AG09309 (cell line): ENCODE measurements around the gene BCDIN3D.
"Not testable (repeated sequence)": the region's sequence is repeated elsewhere in the genome, so short reads cannot be mapped to it uniquely, and the experiment has no call there.

Experiments
- DNase-seq: peaks from one replicate; pipeline ENCODE4 v3.0.0-alpha.2; 2010; ENCODE audit warnings: low read depth
- H3K4me3 ChIP-seq: 2 replicates; pipeline ENCODE4 v1.5.1; 2011; ENCODE audit warnings: mild to moderate bottlenecking, low read depth, low read length, moderate library complexity; ENCODE audit not compliant: control insufficient read depth
- TF ChIP-seq, protein P1 (sequence below): IDR thresholded peaks from 2 replicates; pipeline ENCODE4 v1.5.1; 2011; ENCODE audit warnings: mild to moderate bottlenecking, low read depth, low read length, inconsistent platforms; ENCODE audit not compliant: insufficient read depth, control insufficient read depth; ENCODE audit errors: missing control alignments

BCDIN3D gene

DNA sequence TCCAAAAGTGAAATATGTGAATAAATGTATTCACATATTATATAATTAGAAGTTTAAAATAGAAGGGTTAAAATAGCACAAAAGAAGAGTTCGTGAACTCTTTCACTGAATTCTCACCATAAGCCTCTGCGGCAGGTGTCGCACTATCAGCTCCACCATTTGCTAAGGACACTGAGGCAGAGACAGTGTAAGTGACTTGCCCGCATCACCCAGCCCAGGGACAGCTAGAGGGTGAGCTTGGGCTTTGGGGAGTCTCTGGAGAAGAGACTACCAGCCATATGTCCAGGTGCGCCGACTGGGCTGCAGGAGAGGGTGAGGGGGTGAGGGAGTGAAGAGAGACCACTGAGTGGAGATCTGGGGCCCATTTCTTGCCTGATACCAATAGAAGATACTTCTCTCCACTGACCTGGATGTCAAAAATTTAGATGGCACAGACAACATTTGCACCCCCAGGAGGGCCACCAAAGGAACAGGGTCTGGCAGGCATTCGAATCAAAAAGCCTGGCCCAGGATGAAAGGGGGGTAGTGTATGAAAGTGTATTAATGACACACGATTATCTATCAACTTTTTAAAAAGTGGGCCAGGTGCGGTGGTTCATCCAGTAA is 32.3 kb upstream of the BCDIN3D start:
- DNase-seq = no peak

DNA sequence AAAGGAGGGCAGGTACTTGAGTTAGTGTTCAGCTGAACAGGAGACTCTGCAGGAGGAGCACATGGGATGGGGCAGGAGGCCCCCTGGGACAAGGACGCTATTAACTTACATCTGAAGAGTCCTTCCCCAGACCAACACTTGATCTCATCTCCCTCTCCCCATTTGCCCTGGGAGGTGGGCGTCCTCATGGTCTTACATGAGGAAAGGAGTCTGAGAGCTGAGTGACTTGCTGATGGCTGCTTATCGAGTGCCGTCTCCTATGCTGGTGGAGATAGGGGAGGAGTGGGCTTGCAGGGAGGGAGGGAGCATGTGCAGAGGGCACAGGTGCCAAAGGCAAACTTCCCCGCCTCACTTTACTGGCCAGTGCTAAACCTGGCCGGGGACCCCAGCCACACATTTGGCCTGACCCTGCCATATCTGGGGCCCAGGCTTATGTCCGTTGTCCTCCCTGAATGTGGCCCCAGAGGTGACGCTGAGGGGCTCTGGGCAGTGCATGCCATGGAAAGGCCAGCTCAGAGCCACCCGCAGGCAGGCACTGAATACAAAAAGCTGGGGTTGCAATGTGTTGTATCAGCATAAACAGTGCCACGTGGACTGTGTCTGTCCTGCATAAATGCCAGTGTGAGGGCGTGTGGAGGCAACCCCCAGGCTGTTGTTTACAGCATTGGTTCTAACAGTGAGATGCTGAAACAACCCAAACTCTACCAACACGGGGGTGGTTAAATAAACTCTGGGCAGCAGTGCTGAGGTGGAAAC is 31.4 kb upstream of the BCDIN3D start:
- DNase-seq = no peak
- no peak overlapping the region for H3K4me3 ChIP-seq

More for the DNA sequence above, 32.3 kb upstream of the BCDIN3D start:
- TF ChIP-seq, protein P1, sequence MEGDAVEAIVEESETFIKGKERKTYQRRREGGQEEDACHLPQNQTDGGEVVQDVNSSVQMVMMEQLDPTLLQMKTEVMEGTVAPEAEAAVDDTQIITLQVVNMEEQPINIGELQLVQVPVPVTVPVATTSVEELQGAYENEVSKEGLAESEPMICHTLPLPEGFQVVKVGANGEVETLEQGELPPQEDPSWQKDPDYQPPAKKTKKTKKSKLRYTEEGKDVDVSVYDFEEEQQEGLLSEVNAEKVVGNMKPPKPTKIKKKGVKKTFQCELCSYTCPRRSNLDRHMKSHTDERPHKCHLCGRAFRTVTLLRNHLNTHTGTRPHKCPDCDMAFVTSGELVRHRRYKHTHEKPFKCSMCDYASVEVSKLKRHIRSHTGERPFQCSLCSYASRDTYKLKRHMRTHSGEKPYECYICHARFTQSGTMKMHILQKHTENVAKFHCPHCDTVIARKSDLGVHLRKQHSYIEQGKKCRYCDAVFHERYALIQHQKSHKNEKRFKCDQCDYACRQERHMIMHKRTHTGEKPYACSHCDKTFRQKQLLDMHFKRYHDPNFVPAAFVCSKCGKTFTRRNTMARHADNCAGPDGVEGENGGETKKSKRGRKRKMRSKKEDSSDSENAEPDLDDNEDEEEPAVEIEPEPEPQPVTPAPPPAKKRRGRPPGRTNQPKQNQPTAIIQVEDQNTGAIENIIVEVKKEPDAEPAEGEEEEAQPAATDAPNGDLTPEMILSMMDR = no peak
- no peak overlapping the region for H3K4me3 ChIP-seq

DNA sequence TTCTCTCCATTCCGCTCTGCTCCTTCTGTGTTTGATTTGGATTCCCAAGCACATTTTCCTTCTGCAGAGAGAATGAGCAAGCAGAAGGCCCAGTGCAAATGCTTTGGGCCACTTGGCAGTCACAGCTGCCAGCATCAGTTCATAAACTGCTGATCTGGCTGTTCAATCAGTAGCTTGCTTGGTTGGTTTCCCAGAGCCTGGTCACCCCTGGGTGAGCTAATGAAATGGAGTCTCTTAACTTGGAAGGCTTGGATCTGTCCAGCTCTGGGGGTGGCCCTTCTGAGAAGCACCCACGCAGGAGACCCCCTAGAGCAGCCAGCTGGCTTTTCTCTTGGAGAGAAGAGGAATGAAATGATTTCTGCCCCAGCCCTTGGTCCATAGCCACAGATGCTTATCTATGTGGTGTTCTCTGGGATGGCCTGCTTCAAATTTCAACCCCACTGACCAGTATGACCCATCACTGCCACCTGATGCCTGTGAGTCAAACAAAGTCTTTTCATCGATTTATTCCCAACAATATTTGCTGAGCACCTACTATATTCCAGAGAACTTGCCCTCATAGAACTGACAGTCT is 30.5 kb upstream of the BCDIN3D start:
- TF ChIP-seq, protein P1 = no peak
- peak; percentile 8 for DNase-seq

More for the DNA sequence above, 31.4 kb upstream of the BCDIN3D start:
- TF ChIP-seq, protein P1 = no peak

DNA sequence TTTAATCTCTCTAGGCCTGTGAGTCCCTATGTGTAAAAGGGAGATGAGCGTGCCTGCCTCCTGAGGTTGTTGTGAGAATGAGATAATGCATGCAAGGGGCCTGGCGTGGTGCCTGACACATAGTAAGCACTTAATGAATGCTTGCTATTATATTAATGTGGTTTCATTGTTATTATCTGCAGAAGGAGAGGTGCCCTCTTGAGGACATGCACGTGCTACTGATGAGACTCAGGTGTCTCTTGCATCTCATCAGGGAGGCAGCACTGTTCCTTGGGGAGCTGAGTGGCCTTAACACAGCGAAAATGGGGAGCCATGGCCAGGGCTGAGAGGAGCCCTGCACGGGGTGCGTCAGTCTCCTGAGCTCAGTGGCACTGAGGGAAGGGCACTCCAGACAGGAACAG is 29.9 kb upstream of the BCDIN3D start:
- TF ChIP-seq, protein P1 = no peak
- H3K4me3 ChIP-seq = no peak overlapping the region
- DNase-seq = no peak

More for the DNA sequence above, 30.5 kb upstream of the BCDIN3D start:
- H3K4me3 ChIP-seq = no peak overlapping the region

DNA sequence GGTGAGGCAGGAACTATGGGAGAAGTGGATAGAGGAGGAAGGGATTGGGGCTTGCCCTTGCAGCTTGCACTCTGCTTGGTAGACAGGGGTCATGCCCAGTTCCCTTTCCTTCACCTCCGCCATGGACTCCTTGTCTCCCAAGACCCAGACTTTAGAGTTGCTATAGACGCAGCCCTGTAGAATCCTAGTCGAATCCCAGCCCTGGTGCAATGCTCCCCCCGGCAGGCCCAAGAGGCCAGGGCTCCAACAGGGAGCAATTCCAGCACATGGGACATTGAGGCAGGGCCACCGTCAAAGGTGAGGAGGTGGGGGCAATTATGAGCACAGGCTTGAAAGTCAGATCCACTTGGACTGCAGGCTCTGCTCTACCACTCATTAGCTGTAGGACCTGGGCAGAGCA is 29.5 kb upstream of the BCDIN3D start:
- no peak overlapping the region for H3K4me3 ChIP-seq
- TF ChIP-seq, protein P1 = no peak
- DNase-seq = no peak

DNA sequence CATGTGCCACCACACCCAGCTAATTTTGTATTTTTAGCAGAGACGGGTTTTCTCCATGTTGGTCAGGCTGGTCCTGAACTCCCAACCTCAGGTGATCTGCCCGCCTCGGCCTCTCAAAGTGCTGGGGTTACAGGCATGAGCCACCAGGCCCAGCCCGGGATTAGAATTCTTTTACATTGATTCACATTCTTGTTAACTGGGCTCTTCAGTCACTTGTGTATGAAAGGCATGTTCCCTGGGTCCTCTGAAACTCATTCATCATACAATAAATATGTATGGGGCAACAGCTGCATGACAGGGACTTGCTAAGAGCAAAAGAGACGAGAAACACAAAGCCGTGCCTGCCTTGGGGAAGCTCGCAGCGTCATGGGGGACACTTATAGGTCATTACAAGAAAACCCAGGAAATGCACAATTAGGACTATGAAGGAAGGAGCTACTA is 28.9 kb upstream of the BCDIN3D start:
- H3K4me3 ChIP-seq, DNase-seq: not testable (repeated sequence)

DNA sequence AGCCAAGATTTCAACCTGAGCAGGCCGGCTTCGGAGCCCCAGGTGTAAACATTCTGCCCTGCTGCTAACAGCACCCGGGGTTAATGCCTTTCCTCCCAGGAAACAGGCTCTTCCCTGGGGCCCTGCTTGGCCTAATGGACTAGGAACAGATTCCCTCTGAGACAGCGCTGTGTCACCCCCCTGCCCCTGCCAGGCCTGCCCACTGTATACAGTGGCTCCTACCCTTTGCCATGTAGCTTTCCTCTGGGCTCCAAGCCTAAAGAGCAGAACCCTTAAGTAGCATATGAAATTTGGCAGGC is 28.3 kb upstream of the BCDIN3D start:
- TF ChIP-seq, protein P1 = no peak
- no peak for DNase-seq

More for the DNA sequence above, 28.3 kb upstream of the BCDIN3D start:
- no peak overlapping the region for H3K4me3 ChIP-seq
